NCI-H146 treated with DMSO at 0.1 percent for 48 hours (cell line): ENCODE results near the gene JUNB.

Experiments
- DNase-seq: peaks from one replicate; lab custom pipeline; 2025; ENCODE audit not compliant: unreplicated experiment; lab: John Stamatoyannopoulos, UW

JUNB gene

GRCh38 chr19:12791345-12792050 is at the start of gene JUNB:
Gene JUNB, plus strand, starts transcription at chr19:12791486. Its CDS starts 286 bp downstream, at chr19:12791772.
- peak; percentile 93 for DNase-seq

- DNase-seq = no peak
These were observed 46.0 kb upstream of the JUNB start for GRCh38 chr19:12745166-12745897.

GRCh38 chr19:12748489-12748888 is 42.8 kb upstream of the JUNB start:
- no peak for DNase-seq

- DNase-seq = no peak
These were observed 41.3 kb upstream of the JUNB start for GRCh38 chr19:12749938-12750521.

- DNase-seq = no peak
These were observed 40.4 kb upstream of the JUNB start for GRCh38 chr19:12750851-12751250.

GRCh38 chr19:12751635-12752034 is 39.7 kb upstream of the JUNB start, which contains the start of gene BEST2:
Gene BEST2, plus strand, starts transcription at chr19:12751791. Its CDS starts 802 bp downstream, at chr19:12752593.
- DNase-seq = no peak

GRCh38 chr19:12752056-12752781 is 39.1 kb upstream of the JUNB start:
- DNase-seq = no peak

- DNase-seq = no peak
These were observed 36.7 kb upstream of the JUNB start for GRCh38 chr19:12754465-12755196.

- no peak for DNase-seq
These were observed 35.0 kb upstream of the JUNB start for GRCh38 chr19:12756150-12756883.

GRCh38 chr19:12757544-12758274 is 33.6 kb upstream of the JUNB start:
- DNase-seq = peak; percentile 79

GRCh38 chr19:12759686-12760085 is 31.6 kb upstream of the JUNB start:
- no peak for DNase-seq

- DNase-seq = no peak
These were observed 28.2 kb upstream of the JUNB start for GRCh38 chr19:12763100-12763499.

GRCh38 chr19:12764698-12765097 is 26.6 kb upstream of the JUNB start:
- DNase-seq = no peak

GRCh38 chr19:12766051-12766521 is 25.2 kb upstream of the JUNB start:
- DNase-seq = no peak

- no peak for DNase-seq
These were observed 24.1 kb upstream of the JUNB start for GRCh38 chr19:12767150-12767549.

- DNase-seq = no peak
These were observed 23.6 kb upstream of the JUNB start for GRCh38 chr19:12767666-12768065.

- DNase-seq = no peak
These were observed 21.6 kb upstream of the JUNB start for GRCh38 chr19:12769689-12770088.

GRCh38 chr19:12770922-12771321 is 20.4 kb upstream of the JUNB start:
- no peak for DNase-seq

GRCh38 chr19:12772323-12772722 is 19.0 kb upstream of the JUNB start:
- DNase-seq = no peak
